ENCODE results near the gene PLRG1. TPM values are rescaled to one million over a fixed set of nuclear protein-coding genes. Genes with fewer than 3 reads are reported as not detected.
"Not testable (repeated sequence)": the region's sequence is repeated elsewhere in the genome, so short reads cannot be mapped to it uniquely, and the experiment has no call there.

PLRG1 gene
- 130 TPM for polyA plus RNA-seq (ENCODE audit: insufficient read length)
- long read RNA-seq, donor 1, transcript PLRG1-202 (15 exons, 3,351 nt): major isoform, 15 of 35 reads
- long read RNA-seq, donor 1, transcript PLRG1-212 (2 exons, 570 nt): minor isoform, 8 of 35 reads
- long read RNA-seq, donor 1, partial matches to known transcripts: 11 of 35 reads
- long read RNA-seq, donor 1, other reads (novel, unspliced or antisense): 0 of 35 reads
- long read RNA-seq, donor 2, transcript PLRG1-202 (15 exons, 3,351 nt): major isoform, 18 of 25 reads
- long read RNA-seq, donor 2, partial matches to known transcripts: 0 of 25 reads
- long read RNA-seq, donor 2, other reads (novel, unspliced or antisense): 0 of 25 reads
- long read RNA-seq, donor 3, transcript PLRG1-202 (15 exons, 3,351 nt): major isoform, 12 of 29 reads
- long read RNA-seq, donor 3, transcript PLRG1-212 (2 exons, 570 nt): minor isoform, 7 of 29 reads
- long read RNA-seq, donor 3, partial matches to known transcripts: 9 of 29 reads
- long read RNA-seq, donor 3, other reads (novel, unspliced or antisense): 0 of 29 reads
- long read RNA-seq, donor 4, partial matches to known transcripts: 0 of 2 reads
- long read RNA-seq, donor 4, other reads (novel, unspliced or antisense): 0 of 2 reads
- long read RNA-seq, donor 5, transcript PLRG1-202 (15 exons, 3,351 nt): major isoform, 31 of 76 reads
- long read RNA-seq, donor 5, partial matches to known transcripts: 35 of 76 reads
- long read RNA-seq, donor 5, other reads (novel, unspliced or antisense): 5 of 76 reads
- long read RNA-seq, donor 6, transcript PLRG1-202 (15 exons, 3,351 nt): major isoform, 13 of 24 reads
- long read RNA-seq, donor 6, transcript PLRG1-212 (2 exons, 570 nt): minor isoform, 10 of 24 reads
- long read RNA-seq, donor 6, partial matches to known transcripts: 0 of 24 reads
- long read RNA-seq, donor 6, other reads (novel, unspliced or antisense): 0 of 24 reads
- long read RNA-seq, donor 7, transcript PLRG1-212 (2 exons, 570 nt): minor isoform, 7 of 68 reads
- long read RNA-seq, donor 7, transcript PLRG1-202 (15 exons, 3,351 nt): major isoform, 26 of 68 reads
- long read RNA-seq, donor 7, partial matches to known transcripts: 32 of 68 reads
- long read RNA-seq, donor 7, other reads (novel, unspliced or antisense): 0 of 68 reads
- long read RNA-seq, donor 8, transcript PLRG1-202 (15 exons, 3,351 nt): major isoform, 6 of 11 reads
- long read RNA-seq, donor 8, partial matches to known transcripts: 0 of 11 reads
- long read RNA-seq, donor 8, other reads (novel, unspliced or antisense): 0 of 11 reads

DNA sequence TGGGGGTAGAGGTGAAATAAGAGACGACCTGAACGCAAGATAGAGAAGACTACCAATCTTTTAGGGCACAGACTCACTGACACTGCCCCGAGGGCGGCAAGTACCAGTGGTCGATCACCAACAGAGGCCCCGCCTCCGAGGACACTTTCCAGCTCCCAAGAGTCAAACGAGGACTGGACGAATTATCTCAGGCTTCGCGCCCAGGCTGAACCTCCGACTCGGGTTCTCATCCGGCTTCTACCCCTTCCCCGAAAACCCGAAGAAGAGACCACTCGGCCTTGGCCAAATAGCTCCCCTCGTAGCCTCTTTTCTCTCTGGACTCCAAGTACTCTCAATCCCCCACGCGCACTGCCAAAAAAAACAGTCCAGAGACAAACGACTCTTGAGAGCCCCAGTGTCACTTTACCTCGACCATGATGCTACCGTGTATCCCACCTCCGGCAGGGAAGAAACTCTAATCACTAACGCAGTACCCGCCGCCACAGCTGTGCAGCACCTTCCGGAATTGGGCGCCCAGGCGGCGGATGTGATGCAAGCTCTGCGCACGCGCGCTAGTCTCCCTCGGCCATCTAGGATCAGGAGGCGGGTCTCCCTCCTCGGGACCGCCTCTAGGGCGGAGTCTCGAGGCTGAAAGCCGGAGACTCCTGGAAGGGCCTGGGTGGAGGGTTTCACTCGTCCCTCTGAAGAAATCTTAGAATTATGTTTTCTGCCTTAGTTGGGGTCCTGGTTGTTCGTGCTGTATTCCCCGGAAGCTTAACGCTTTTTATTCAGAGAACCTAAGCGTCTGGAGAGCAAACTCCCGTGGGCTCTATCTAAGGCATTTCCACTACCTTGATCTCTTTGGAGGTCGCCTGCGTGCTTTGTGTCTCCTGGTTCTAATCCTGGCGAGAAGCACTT is at the start of gene PLRG1:
Gene PLRG1 (minus strand): TSS at position 507 of the 897 bp plus-strand sequence. CDS start 92 bp downstream, at position 415.
- peak; percentile 97 for DNase-seq

DNA sequence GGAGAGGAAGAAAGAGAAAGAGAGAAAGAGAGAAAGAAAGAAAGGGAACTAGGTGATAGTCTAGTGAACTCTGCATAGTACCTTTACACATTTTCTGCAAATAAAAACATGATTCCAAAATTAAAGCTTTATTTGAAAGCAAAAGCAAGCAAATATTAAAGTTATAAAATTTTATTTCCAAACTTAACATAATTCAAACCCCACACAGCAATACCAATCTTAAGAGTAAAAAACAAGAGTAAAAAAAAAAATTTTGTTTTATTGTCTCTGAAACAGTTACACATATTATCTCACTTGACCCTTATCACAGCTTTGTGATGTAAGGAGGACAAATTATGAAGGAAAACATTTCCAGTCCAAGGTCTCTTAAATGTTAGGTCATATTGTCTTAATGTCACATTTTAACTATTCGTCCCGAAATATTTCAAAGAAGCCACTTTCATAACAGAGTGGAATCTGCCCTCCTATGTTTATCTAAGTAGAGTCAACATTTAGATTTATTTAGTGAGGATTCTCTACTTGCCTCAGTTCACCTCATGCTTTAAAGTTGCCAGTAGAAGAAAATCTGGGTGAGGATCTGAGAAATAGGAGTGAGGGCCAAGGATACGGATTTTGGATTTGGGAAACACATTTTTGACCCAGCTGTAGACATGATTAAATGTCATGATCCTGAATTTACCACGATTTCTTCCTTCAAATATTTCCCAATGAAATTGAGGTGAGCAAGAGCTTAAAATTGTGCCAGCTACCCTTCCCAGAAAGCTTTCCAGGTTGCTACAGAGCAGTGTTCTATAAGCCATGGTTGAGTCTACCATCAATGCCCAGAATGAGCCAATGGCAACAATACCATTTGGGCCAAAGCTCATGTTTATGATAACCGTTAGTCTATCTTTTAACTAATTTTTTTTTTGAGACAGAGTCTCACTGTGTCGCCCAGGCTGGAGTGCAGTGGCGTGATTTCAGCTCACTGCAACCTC is 47.9 kb upstream of the PLRG1 start:
- DNase-seq: no peak

DNA sequence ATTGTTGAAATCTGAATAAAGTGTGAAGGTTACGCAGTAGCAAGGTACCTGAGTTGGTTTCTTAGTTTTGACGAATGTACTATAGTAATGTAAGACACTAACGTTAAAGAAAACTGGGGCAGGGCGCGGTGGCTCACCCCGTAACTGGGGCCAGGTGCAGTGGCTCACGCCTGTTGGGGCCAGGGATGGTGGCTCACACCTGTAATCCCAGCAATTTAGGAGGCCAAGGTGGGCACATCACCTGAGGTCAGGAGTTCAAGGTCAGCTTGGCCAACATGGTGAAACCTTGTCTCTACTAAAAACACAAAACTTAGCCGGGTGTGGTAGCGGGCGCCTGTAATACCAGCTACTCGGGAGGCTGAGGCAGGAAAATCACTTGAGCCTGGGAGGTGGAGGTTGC is 47.1 kb upstream of the PLRG1 start:
- DNase-seq: not testable (repeated sequence)

DNA sequence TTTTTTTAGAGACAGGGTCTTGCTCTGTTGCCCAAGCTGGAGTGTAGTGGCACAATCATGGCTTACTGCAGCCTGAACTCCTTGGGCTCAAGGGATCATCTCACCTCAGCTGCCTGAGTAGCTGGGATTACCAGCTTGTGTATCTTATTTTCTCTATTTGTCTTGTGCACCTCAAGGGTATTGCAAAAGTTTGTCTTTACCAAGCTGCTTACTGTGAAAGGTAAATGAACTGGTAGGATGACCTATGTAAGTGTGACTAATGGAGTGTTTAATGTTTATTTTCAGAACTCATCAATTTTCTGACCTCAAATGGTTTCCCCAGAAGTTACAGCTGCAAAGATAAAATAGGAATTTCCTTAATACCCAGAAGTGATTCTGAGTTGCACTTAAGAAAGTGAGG is 45.6 kb upstream of the PLRG1 start:
- no peak for DNase-seq

DNA sequence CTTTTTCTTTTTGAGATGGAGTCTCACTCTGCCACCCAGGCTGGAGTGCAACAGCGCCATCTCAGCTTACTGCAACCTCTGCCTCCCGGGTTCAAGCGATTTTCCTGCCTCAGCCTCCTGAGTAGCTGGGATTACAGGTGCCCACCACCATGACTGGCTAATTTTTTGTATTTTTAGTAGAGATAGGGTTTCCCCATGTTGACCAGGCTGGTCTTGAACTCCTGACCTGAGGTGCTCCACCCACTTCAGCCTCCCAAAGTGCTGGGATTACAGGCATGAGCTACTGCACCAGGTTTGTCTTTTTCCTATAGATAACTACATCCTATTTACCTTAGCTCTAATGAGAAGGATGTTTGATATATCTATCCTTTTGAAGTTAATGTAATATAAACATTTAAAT is 44.1 kb upstream of the PLRG1 start:
- DNase-seq: not testable (repeated sequence)

DNA sequence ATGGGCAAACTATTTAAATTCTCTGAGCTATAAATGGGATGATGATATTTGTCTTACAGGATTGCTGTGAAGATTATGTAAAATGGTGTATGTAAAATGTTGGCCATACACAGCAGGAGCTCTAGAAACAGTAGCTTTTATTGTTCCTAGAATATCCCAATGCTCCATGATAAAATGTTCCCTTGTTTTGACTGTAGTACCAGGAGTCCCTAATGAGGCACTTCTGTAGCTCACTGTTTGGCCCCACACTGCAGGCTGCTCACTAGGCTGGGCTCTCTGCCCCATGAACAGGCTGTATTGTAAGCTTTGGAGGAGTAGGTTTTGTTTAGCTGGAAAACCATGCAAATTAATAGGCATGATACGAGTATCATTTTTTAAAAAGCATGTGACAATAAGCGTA is 43.7 kb upstream of the PLRG1 start:
- DNase-seq: no peak

DNA sequence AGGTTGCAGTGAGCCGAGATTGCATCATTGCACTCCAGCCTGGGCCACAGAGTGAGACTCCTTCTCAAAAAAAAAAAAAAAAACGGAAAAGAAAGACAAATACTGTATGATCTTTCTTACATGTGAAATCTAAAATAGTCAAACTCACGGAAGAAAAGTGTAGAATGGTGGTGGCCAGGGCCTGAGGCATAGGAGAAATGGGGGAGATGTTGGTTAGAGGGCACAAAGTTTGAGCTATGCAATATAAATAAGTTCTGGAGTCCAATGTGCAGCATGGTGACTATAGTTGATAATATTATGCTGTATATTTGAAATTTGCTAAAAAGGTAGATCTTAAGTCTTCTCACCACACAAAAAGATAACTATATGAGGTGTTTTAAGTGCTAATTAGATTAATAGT is 41.7 kb upstream of the PLRG1 start:
- no peak for DNase-seq

DNA sequence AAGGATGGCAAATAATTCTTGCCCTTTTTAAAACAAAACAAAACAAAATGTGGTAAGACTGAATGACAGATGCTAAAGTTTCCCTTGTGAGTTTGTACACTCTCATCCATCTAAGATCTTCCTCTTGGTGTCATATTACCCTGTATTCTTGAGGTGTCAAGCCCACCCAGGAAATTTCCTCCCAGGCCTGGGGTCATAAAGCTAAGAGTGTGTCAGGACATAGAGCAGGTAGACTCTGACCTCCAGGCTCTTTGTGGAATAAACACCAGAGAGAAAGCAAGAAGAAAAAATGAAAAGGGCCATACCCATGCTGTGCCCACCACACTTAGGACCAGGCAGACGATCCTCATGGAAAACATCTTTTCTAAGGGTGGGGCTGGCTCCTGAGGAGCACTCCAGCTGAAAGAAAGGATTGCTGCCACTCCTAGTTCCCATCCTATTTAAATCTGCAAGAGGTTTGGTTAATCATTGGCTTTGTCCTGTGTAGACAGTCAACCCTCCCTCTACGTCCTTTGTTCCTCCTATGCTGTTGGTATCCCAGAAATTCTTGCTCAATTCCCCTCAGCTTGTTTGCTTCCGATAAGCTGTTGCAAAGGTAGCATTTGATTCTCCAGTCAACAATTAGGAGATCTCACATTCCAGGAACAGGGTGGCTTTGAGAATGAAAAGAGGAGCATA is 40.3 kb upstream of the PLRG1 start, which contains the start of gene FGA:
Gene FGA (minus strand): TSS at position 414 of the 678 bp plus-strand sequence. CDS start 55 bp downstream, at position 359.
- no peak for DNase-seq

DNA sequence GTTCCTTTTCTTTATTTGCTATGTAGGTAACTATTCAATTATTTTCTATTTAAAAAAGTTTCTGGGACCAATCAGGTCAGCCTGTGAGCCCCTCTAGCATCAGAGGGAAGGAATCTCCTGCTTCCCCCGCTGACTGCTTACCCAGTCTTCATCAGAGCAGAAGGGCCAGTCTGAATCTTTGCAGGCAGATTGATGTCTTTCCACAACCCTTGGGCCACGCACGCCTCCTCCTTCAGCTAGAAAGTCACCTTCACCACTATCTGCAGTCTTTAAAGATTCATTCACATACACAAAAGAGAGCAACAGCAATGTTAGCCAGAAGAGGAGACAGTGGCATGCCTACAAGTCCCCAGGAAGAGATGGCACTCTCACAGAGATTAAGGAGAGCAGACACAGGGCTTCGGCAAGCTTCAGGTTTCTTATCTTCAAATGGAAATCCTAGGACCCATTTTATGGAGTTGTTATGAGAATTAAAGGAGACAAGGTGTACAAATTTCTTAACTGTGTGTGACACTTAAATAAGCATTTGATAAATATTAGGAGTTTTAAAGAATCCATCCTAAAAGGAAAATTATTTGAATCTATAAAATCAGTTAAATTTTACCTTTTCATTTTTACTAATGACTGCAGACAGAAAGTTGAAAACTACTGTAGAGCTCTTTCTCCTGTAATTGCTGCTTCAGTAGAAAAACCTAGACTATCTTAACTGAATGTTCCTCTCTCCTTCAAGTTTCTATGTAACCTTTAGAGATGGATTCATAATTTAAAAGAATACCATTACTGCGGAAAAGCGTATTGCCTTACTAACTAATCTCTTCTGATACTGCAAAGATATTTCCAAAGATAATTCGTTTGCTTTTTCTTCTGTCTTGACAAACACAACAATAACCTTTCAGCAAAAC is 39.3 kb upstream of the PLRG1 start:
- DNase-seq: no peak

DNA sequence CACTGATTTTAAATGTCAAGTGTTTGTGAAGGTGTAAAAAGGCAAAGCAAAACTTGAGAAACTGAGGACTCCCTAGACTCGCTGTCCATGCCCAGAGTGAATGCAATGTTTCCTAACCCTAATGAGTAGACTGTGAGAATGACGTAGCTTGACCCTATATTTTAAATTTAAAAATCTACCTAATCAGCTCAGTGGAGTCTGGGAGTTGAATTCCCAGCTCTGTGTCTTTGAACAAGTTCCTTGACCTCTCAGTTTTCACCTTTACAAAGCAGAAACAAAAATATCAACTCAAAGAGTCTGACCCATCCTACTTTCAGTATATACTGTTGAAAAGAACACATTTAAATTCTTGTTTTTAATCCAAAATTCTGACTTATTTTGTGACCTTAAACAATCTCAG is 38.0 kb upstream of the PLRG1 start:
- no peak for DNase-seq

DNA sequence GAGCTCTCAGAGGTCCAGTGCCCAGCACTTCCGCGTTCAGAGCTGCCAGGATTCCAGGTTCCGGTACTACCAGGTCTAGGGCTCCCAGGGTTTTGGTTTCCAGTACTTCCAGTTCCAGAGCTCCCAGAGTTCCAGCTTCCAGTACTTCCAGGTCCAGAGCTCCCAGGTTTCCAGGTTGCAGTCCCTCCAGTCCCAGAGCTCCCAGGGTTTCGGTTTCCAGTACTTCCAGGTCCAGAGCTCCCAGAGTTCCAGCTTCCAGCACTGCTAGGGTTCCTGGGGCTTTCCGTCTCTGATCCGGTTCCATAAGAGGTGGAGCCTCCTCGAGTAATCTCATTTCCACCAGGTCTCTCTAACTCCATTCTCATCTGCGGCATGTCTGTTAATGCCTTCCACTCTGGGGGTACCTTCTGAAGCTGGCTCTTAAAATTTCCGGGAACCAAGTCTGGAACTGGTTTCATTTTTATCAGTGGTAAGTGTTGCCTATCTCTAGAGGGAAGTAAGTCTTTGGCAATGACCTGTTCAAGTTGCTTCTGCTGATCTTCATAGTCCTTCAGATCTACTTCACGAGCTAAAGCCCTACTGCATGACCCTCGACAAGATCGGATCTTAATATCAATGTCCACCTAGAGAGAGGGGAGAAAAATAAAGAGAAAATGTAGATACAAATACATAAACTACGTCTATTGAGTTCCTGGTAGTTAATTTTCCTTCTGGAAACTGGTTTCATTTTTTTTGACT is 36.3 kb upstream of the PLRG1 start:
- DNase-seq: no peak

DNA sequence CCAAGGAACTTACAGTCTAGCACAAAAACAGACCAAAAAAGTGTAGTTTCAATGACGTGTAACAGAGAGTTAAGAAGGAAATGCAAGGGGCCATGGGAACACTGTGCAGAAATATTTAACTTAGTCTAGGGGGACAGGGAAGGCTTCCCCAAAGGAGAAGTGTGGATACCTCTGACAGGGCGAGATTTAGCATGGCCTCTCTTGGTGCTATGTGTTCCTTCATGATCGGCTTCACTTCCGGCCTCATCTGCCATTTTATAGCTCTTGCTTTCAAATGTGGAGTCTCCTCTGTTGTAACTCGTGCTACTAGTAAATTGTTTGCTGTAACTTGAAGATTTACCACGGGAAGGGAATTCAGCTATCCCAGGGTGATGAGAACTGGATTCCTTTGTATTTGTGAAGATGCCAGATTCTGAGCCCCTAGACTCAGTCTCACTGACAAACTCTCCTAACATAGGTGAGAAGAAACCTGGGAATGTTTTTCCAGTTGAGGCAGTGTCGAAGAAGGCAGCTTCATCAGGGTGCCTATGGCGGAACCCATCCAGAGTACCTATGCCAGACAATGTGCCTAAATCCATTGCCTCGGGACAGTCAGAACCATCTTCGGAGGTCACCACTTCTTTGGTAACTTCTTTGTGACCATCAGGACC is 35.3 kb upstream of the PLRG1 start:
- no peak for DNase-seq

DNA sequence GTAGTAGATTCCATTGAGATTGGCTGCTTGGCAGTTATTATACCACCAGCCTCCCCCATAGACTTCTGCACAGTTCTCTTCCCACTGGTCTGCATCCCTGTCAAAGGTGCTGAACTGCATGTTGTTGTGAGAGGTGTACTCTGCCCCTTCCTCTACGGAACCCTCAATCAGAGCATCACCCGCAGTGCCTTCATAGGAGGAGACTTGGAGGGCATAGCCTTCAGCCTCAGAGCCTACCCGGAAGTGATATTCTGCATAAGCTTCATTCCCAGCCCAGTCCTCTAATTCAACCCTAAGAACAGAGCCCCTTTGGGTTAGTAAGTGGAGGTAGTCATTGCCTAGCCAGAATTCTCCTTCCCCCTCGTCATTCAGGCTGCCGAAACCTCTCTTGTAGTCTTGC is 34.1 kb upstream of the PLRG1 start:
- no peak for DNase-seq

DNA sequence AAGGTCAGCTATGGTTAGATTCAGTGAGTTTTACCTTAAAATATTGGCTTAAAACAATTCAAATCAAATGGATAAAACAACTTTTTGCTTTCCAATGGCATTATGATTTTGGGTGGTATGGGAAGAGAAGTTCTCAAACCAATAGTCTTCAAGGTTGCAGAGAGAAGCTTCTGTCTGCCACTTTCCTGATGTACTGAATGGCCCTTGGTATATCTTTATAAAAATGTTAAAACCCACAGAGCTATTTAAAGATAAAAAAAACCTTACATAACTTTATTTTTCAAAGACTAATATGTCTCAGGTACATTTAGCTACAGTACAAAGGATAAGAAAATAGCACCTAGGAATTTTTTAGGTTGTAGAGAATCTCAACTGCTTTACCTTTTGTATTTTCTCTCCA is 33.5 kb upstream of the PLRG1 start:
- no peak for DNase-seq

DNA sequence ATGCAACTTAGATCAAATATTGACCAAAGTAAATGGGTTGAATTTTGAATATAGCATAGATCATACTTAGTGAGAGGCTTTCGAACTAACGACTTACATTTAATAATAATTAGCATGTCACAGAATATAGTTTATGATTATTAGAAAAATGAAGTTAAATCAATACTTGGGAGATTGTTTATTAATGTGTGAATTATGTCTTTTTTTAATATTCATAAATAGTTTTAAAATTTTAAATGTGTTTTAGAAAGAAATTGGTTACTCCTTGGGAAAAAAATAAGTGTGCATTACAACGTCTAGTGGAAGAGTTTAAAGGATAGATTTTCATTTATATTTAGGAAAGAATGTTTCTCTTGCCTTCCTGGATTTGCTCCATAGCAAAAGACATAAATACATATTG is 33.0 kb upstream of the PLRG1 start:
- DNase-seq: no peak

DNA sequence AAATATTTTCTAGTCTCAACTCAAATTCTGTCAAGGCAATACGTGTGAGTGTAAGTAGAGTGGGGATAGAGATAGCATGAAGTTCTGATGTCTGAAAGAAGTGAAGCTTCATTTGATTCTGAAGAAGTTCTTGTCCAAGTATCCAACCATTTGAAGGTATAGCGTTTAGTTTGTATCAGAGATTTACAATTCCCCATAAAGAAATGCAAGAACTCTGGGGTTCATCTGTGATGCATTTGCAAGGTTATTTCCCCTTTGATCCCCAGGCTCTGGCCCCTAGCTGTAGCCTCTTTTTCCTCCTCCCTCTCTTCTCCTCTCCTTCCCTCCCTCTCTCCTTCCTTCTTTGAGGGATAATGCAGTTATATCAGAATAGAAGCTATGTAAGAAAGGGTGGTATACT is 32.5 kb upstream of the PLRG1 start:
- DNase-seq: no peak

DNA sequence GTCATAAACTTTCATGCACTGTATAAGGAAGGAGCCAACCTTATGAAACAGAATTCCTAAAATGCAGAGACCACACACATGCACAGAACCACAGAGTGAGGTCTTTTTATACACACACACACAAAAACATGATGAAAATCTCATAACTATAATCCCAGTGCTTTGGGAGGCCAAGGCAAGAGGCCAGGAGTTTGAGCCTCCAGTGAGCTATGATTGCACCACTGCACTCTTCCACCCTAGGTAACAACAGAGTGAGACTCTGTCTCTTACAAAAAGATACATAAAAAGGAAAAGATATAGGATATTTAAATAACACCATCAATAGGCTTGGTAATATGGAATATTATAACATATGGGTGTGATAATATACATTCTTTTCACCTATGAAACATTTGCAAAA is 29.7 kb upstream of the PLRG1 start:
- DNase-seq: no peak
